GM19043 (cell line): ENCODE results near the gene CCDC191.

Experiments
- ATAC-seq: cut with Tn5 transposase; IDR thresholded peaks from one replicate; pipeline ENCODE4 v1.9.1; 2021; ENCODE audit warnings: low read depth; ENCODE audit not compliant: unreplicated experiment

CCDC191 gene

GRCh38 chr3:113977822-113978221 is 78.5 kb downstream of the CCDC191 start:
- no peak for ATAC-seq

- no peak for ATAC-seq
These were observed 87.3 kb downstream of the CCDC191 start for GRCh38 chr3:113968986-113969385.

- no peak for ATAC-seq
These were observed 90.2 kb downstream of the CCDC191 start for GRCh38 chr3:113966172-113966571.

- no peak for ATAC-seq
These were observed 92.4 kb downstream of the CCDC191 start for GRCh38 chr3:113963879-113964278.

DNA sequence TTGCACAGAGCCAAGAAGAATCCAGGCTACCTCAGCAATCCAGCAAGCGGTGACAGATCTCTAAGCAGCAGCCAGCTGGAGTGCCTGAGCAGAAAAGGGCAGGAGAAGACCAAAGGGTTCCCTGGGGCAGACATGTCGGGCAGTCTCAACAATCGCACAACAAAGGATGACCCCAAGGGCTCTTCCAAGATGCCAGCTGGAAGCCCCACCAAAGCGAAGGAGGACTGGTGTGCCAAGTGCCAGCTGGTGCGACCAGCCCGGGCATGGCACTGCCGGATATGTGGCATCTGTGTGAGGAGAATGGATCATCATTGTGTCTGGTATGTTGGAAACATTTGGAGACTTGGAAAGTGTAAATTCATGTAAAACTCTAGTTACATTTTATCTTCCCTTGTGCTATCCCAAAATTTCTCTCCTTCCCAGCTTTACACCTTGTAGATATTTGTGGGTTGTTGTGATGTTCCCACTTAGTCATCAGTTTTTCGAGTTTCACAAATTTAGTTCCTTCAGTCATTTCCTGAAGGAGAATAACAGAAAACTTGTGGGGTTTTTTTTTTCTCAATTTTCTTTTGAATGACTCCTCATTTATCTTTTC is 102.1 kb downstream of the CCDC191 start:
- ATAC-seq, result no peak

DNA sequence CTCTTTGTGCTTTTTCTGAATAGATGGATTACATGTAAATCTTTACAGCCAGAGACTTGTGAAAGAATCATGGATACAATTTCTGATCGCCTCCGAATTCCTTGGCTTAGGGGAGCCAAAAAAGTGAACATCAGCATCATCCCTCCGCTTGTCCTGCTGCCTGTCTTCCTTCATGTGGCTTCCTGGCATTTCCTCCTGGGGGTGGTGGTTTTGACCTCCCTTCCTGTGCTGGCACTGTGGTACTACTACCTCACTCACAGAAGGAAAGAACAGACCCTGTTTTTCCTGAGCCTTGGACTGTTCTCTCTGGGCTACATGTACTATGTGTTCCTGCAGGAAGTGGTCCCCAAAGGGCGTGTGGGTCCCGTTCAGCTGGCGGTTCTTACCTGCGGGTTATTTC is 102.6 kb downstream of the CCDC191 start:
- ATAC-seq, result no peak

GRCh38 chr3:113952921-113953320 is 103.4 kb downstream of the CCDC191 start:
- ATAC-seq, result no peak

DNA sequence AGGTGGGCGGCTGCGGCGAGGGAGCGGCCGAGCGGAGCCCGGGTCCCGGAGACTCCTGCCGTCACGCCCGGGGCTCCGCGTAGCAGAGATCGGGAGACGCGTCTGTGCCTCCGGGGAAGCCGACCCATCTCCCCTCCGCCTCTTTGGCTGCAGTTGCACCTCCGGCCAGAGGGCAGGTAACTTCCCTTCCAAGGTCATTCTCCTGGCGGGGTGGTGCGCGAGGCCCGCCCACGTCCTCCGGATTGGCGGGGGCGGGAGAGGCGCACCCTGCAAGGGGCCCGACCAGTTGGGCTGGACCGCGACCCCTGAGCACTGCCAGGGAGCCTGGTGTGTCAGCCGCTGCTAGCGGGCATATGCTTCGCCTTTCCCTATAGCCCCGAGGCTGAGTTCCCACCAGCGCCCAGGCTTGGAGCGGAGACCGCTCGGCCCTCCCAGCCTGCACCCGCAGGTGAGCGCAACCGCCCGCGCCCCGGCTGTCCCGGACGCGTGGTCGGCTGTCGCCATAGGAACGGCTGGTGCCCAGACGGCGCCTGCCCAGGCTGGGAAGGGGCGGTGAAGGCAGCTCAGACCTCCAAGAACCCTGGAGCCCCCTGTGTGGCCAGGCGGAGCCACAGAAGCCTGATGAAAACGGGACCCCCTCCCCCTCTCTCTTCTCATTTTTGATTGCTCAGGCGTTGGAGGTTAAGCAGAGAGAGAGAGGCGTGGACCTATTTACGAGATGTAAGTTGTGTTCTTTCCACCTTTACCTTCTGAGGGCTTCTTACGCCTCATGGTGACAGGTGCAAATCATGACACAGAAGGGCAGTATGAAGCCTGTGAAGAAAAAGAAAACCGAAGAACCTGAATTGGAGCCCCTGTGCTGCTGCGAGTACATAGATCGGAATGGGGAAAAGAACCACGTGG is 108.1 kb downstream of the CCDC191 start:
- peak; percentile 44 for ATAC-seq

DNA sequence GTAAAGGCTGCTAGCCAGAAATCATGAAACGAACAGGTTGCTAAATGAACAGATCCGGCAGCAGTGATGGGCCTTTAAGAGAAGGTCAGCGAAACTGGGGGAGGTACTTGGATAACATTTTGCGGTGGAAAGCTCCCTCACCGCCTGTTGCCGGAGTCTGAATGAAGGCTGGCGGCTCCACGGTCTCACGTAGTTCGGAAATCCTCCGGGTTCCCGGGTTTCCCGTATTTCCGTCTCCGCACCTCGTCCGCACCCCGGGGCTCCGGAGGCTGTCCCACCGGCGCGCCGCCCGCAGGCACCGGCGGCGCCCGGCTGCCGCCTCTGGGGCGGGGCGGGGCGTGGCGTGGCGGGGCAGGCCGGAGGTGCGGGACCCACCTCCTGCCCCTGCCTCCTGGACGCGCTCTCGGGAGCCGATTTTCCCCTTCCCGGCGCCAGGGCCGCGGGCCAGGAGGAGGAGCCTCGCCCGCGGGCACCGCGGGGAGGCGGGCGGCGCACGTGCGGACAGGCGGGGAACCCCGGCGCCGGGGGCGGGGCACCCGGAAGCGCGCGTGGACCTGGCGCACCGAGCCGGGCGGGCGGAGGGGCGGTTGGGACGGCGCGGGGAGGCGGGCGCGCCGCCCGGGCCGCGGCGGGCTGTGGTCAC is 108.8 kb downstream of the CCDC191 start, which contains the start of gene ZDHHC23:
Gene ZDHHC23 (plus strand): TSS at position 642 of the 643 bp plus-strand sequence. CDS start 790 bp downstream, outside the sequence.
- ATAC-seq, result peak; percentile 71

DNA sequence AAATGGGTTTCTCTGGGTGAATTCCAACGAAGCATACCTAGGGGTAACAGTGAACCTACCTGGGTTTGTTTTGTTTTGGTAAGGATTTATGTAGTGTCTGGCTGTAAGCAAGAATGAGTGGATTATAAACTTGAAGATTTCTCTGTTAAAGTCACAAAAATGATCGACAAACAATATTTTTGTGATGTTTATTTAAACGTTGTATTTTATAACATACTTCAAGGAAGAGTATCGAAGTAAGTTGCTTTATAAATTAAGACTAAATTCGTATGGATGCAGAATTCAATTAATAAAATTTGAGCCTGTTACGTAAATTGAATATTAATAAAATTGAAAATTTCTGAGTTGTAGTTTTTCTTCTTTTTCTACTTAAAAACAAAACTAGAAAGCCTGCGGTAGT is 109.5 kb downstream of the CCDC191 start:
- no peak for ATAC-seq

- ATAC-seq, result no peak
These were observed 128.8 kb downstream of the CCDC191 start for GRCh38 chr3:113927556-113927955.

DNA sequence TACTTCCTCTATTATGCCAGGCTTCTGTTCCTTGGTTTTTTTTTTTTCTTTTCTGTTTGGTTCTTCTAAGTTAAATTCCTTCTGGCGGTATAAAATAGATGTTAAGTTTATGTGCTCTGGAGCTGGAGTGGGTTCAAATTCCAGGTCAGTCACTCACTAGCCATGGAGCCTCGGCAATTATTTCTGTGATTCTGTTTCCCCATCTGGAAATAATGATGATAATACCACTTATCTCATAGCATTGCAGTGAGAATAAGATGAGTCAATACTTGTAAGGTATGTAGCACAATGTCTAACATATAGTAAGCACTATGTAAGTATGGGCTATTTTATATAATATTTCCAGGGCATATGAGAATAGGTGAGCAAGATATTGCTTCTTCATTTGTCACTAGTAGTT is 141.7 kb downstream of the CCDC191 start:
- ATAC-seq, result no peak
